DND-41 (cell line): ENCODE results near the gene FAM131C.

Experiments used
- EZH2 ChIP-seq: IDR thresholded peaks from 3 replicates; pipeline ENCODE4 v1.6.1; 2012; ENCODE audit warnings: borderline replicate concordance, low read depth, mild to moderate bottlenecking, moderate library complexity, low read length, inconsistent platforms; ENCODE audit not compliant: severe bottlenecking
- TF ChIP-seq, protein P1 (sequence below): IDR thresholded peaks from 2 replicates; pipeline ENCODE4 v1.5.1; 2012; ENCODE audit warnings: borderline replicate concordance, low read length, moderate library complexity, mild to moderate bottlenecking; ENCODE audit not compliant: poor library complexity, severe bottlenecking; ENCODE audit errors: extremely low read depth

GRCh38 chr1:16018308-16018707, 55.1 kb downstream of the FAM131C start:
- TF ChIP-seq, protein P1, sequence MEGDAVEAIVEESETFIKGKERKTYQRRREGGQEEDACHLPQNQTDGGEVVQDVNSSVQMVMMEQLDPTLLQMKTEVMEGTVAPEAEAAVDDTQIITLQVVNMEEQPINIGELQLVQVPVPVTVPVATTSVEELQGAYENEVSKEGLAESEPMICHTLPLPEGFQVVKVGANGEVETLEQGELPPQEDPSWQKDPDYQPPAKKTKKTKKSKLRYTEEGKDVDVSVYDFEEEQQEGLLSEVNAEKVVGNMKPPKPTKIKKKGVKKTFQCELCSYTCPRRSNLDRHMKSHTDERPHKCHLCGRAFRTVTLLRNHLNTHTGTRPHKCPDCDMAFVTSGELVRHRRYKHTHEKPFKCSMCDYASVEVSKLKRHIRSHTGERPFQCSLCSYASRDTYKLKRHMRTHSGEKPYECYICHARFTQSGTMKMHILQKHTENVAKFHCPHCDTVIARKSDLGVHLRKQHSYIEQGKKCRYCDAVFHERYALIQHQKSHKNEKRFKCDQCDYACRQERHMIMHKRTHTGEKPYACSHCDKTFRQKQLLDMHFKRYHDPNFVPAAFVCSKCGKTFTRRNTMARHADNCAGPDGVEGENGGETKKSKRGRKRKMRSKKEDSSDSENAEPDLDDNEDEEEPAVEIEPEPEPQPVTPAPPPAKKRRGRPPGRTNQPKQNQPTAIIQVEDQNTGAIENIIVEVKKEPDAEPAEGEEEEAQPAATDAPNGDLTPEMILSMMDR: no peak
- no peak for TF ChIP-seq EZH2
